Measurements from ENCODE around the gene TSEN15.

TSEN15 gene

DNA sequence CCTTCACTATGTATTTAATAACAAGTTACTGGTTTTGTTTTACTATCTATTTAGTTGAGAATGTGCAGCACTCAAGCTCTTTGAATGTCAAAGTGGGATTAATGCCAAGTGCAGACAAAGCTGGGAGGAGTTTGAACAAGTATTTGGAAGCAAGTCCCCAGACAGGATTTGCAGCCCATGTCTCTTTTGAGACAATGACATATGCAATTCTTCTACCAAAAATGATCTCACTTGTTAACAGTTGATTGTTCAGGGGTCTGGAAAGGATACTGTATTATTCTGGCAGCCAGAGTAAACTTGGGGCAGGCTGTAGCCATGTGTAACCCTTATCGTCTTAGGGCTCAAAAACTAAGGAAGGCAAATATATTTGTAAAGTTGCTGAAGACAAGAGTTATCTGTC is 29.8 kb upstream of the TSEN15 start:
- no peak overlapping the region for H3K4me3 ChIP-seq (ENCODE audit: low read length)
- no peaks in the 10 kb centered on the region for H3K9me3 ChIP-seq (ENCODE audit: low read length)
- H3K36me3 ChIP-seq (ENCODE audit: insufficient read depth, low read length), result no peaks in the 10 kb centered on the region
- H3K27me3 ChIP-seq (ENCODE audit: insufficient read depth, low read length), result no peaks in the 10 kb centered on the region
- peaks cover 13% of the 10 kb centered on the region for H3K4me1 ChIP-seq (ENCODE audit: insufficient read depth, low read length)
- H2AFZ ChIP-seq (ENCODE audit: low read depth, low read length), result no peak overlapping the region

DNA sequence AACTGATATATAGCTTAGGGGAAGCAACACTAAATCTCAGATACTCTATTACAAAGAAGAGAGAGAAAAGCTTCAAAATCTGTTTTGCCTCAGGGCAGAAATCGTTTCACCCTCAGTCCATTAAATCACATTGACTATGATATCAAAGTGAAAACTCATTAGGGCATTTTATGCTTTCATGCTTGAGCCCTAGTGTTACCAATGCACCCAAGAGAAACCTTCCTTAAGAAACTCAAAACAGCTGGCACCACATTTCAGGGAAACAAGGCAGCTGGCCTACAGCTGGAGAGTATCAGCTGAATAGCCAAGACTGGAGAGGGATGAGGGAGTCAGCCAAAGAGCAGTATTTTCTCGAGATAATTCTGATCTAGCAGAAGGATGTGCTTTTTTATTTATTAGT is 28.9 kb upstream of the TSEN15 start:
- Histone ChIP-seq H3K36me3 (ENCODE audit: insufficient read depth, low read length) (no peaks in the 10 kb centered on the region), H3K9me3 (ENCODE audit: low read length) (no peaks in the 10 kb centered on the region), H2AFZ (ENCODE audit: low read depth, low read length) (no peak overlapping the region), H3K4me1 (ENCODE audit: insufficient read depth, low read length) (peaks cover 13% of the 10 kb centered on the region), H3K4me3 (ENCODE audit: low read length) (no peak overlapping the region), H3K27me3 (ENCODE audit: insufficient read depth, low read length) (no peaks in the 10 kb centered on the region)

DNA sequence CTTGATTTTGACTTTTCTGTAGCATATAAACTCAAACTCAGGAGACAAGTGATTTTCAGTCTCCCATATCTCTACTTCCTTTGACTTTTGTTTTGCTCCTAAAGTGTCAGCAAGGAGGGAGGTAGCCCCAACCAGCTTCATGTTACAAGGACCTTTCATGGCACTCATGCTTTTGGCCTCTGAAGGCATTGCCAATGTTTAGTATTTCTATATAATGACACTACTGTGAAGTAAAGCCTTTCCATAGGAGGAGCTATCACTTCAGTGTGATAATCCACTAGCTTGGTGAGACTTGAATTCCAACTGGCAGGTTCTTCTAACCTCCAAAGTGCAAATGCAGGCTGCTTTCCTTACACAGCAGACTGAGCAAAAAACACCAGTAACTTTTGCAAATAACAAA is 28.4 kb upstream of the TSEN15 start:
- Histone ChIP-seq H3K36me3 (ENCODE audit: insufficient read depth, low read length) (no peaks in the 10 kb centered on the region), H2AFZ (ENCODE audit: low read depth, low read length) (no peak overlapping the region), H3K27me3 (ENCODE audit: insufficient read depth, low read length) (no peaks in the 10 kb centered on the region), H3K4me1 (ENCODE audit: insufficient read depth, low read length) (peaks cover 13% of the 10 kb centered on the region), H3K4me3 (ENCODE audit: low read length) (no peak overlapping the region), H3K9me3 (ENCODE audit: low read length) (no peaks in the 10 kb centered on the region)

DNA sequence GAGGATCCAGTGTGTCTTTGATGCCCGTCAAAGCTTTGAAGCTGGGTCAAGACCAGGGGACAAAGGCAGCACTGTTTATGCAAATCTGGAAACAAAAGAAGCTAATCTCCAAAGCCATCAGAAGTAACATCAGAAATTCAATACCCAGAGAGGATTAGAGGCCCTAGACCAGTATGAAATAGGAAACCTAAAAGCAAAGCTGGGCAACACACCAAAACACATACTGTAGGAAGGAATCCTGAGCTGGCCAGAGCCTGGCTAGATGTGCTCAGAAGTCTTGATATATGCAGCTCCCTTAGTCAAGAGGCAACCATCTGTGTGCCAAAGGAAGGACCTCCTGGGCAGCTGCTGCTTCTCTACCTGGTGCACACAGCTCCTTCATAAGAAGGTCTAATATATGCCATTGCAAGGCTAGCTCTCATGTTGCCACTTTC is 26.3 kb upstream of the TSEN15 start:
- no peaks in the 10 kb centered on the region for H3K27me3 ChIP-seq (ENCODE audit: insufficient read depth, low read length)
- H3K4me3 ChIP-seq (ENCODE audit: low read length), result no peak overlapping the region
- no peaks in the 10 kb centered on the region for H3K36me3 ChIP-seq (ENCODE audit: insufficient read depth, low read length)
- H3K4me1 ChIP-seq (ENCODE audit: insufficient read depth, low read length), result peaks cover 11% of the 10 kb centered on the region
- H3K9me3 ChIP-seq (ENCODE audit: low read length), result no peaks in the 10 kb centered on the region
- H2AFZ ChIP-seq (ENCODE audit: low read depth, low read length), result no peak overlapping the region

DNA sequence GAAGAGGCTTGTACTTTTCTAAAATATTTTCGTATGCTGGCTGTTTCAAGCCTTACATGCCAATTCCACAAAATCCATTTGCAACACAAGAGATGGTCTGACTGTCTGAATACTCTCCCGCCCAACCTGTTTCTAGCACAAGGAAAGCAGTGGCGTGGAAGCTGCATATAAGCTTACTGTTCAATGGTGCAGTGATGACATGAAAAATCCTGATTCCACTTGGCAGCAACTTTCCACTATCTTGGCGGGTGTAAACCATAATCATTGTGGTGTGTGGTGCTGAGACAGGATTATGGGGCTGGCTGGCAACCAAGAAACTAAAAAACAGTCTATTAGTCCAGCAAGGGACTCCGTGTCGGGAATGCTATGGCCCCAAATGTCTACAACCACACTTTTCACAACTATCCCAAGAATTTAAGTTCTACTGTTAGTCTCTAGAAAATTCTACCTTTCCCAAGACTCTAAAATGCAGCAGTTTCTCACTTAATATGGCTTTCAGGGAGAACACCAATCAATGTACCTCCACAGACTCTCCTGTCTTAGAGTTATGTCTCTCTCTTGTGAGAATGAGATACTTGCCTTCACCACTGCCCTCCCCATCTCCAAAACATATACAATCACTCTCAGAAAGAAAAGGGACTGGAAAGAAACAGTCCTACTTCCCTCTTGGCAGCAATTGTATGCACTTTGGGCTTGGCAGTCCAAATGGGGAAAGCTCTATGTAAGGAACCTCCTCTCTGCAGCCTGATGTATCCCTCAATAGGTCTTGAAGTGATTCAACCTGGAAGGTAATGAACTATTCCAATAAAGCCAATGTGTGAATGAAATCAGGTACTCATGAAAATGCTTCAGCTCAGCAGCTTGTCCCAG is 23.5 kb upstream of the TSEN15 start:
- H2AFZ ChIP-seq (ENCODE audit: low read depth, low read length), result no peak overlapping the region
- no peak overlapping the region for H3K4me3 ChIP-seq (ENCODE audit: low read length)
- H3K27me3 ChIP-seq (ENCODE audit: insufficient read depth, low read length), result no peaks in the 10 kb centered on the region
- H3K36me3 ChIP-seq (ENCODE audit: insufficient read depth, low read length), result no peaks in the 10 kb centered on the region
- no peaks in the 10 kb centered on the region for H3K9me3 ChIP-seq (ENCODE audit: low read length)
- peaks cover 11% of the 10 kb centered on the region for H3K4me1 ChIP-seq (ENCODE audit: insufficient read depth, low read length)

DNA sequence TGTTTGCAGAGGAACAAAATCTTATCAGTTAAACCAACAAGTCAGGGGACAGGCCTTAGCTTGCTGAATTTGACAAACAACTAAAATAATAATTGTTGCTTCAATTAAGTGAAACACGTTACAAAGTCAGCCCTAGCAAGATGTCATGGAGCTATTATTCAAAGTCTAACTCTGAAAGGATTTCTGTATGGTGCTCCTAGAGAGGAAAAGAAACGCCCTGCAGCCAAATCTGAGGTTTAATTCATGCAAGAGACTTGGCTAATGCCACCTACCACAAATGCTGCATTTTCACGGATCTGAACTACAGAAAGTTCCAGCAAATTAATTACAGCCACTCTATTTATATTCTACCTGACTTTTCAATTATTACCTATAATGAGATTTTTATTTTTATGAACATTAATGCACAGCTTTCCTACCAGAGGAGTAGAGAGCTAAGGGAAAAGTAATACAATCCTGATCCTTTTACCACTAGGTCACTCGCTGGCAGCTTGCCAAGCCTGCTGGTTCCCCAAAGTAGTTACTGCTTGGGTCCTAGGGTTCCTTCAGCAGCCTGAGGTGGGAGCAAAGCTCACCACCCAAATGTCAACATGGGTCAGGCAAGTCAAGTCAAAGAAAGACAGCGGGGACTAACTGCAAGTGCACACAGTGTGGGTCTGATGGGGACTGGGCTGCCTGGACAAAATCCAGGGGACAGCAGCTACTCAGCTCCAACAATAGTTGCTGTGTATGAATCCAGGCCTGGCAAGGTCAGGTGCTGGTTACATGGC is 22.5 kb upstream of the TSEN15 start:
- H3K27me3 ChIP-seq (ENCODE audit: insufficient read depth, low read length), result no peaks in the 10 kb centered on the region
- H3K4me3 ChIP-seq (ENCODE audit: low read length), result no peak overlapping the region
- H3K36me3 ChIP-seq (ENCODE audit: insufficient read depth, low read length), result no peaks in the 10 kb centered on the region
- peaks cover 11% of the 10 kb centered on the region for H3K4me1 ChIP-seq (ENCODE audit: insufficient read depth, low read length)
- no peak overlapping the region for H2AFZ ChIP-seq (ENCODE audit: low read depth, low read length)
- no peaks in the 10 kb centered on the region for H3K9me3 ChIP-seq (ENCODE audit: low read length)

DNA sequence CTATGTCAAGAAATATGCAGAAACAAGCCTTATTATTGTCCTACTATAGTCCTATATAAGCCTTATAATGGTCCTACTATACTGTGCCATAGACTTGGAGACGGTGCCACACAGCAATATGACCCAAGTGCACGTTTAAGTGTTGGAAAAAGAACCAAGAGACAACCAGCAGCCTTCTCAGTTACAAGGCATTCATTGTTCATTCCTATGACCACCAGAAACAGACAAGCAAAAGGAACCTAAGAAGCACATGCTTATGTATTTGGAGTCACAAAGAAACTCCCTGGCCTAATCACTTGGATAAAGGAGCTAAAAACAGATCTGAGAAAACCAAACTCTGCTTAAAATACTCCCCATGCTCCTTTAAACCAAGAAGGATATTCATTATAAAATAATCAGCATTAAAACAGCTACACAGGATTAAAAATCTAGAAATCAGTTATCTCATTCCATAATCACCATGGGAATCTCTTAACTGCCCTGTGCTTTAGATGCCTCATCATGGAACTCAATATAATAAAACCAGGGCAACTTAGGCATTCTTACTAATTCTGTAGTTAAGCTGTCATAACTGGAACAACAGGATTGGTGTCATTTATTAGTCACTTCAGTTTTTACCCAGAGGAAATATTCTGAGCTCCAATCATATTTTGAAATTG is 21.0 kb upstream of the TSEN15 start:
- H3K4me1 ChIP-seq (ENCODE audit: insufficient read depth, low read length), result peaks cover 1% of the 10 kb centered on the region
- H3K9me3 ChIP-seq (ENCODE audit: low read length), result no peaks in the 10 kb centered on the region
- no peaks in the 10 kb centered on the region for H3K27me3 ChIP-seq (ENCODE audit: insufficient read depth, low read length)
- H3K4me3 ChIP-seq (ENCODE audit: low read length), result no peak overlapping the region
- no peak overlapping the region for H2AFZ ChIP-seq (ENCODE audit: low read depth, low read length)
- no peaks in the 10 kb centered on the region for H3K36me3 ChIP-seq (ENCODE audit: insufficient read depth, low read length)

DNA sequence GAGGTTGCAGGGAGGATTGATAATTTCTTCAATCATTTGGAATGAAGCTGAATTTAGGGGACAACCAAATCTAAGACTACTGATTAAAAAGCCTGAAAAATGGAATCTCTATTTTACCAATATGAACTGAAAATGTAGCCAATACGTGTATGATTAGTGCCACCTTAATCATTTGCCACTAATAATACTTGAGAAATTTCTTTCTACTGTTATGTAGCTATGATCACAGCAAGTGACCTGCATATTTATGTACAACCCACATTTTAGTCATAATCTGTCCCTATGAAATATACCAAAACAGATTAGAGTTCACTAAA is 20.5 kb upstream of the TSEN15 start:
- Histone ChIP-seq H3K27me3 (ENCODE audit: insufficient read depth, low read length) (no peaks in the 10 kb centered on the region), H3K9me3 (ENCODE audit: low read length) (no peaks in the 10 kb centered on the region), H2AFZ (ENCODE audit: low read depth, low read length) (no peak overlapping the region), H3K36me3 (ENCODE audit: insufficient read depth, low read length) (no peaks in the 10 kb centered on the region), H3K4me3 (ENCODE audit: low read length) (no peak overlapping the region), H3K4me1 (ENCODE audit: insufficient read depth, low read length) (peaks cover 1% of the 10 kb centered on the region)

DNA sequence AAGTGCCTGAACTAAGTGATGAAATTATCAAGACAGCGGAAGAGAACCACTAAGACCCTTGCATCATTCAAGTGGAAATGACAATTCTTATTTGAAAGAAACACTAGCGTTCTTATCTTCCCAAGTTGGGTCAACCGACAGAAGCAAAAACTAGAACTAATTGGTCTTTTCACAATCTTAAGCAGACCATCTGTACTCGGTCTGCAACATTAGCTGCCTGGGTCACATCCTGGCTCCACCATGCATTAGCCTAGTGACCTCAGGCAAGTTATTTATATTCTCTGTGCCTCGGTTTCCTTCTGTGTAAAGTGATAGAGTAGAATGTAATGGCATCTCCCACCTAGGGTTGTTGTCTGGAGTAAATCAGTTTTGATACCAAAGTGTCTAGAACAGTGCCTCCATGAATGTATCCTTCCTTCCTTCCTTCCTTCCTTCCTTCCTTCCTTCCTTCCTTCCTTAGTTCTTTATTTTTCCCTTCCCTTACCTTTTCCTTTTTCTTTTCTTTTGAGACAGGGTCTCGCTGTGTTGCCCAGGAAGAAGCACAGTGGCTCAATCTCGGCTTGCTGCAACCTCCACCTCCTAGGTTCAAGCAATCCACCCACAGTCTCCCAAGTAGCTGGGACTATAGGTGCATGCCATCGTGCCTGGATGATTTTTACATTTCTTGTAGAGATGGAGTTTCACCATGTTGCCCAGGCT is 20.0 kb upstream of the TSEN15 start:
- H3K27me3 ChIP-seq (ENCODE audit: insufficient read depth, low read length), result no peaks in the 10 kb centered on the region
- H3K4me1 ChIP-seq (ENCODE audit: insufficient read depth, low read length), result peaks cover 3% of the 10 kb centered on the region
- H3K9me3 ChIP-seq (ENCODE audit: low read length), result no peaks in the 10 kb centered on the region
- H3K36me3 ChIP-seq (ENCODE audit: insufficient read depth, low read length), result no peaks in the 10 kb centered on the region
- no peak overlapping the region for H3K4me3 ChIP-seq (ENCODE audit: low read length)
- H2AFZ ChIP-seq (ENCODE audit: low read depth, low read length), result no peak overlapping the region

DNA sequence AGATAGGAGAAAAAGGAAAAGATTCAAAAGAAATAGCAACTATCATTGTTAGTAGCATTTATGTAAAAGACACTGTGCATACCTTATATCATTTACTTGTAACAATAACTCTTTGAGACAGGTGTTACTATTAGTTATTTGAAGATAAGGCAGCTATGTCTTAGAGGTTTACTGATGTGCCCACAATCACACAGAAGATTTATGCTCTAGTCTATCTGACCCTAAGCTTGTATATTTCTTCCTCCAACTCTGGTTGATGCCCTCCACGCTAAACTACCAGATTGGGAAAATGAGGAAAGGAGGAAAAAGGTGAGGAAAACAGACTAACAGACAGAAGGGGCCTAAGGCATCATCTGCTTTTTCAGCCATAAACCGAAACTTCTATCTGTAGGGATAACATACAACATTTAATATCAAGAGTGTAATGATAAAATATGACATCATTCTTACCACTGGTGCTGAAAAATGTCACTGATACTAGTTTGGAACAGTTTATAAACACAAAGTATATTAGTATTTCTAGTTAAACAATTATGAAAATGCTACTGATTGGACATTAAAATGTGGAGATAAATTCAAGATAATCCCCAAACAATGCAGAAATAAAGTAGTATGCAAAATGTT is 19.1 kb upstream of the TSEN15 start:
- no peaks in the 10 kb centered on the region for H3K9me3 ChIP-seq (ENCODE audit: low read length)
- no peak overlapping the region for H3K4me3 ChIP-seq (ENCODE audit: low read length)
- no peaks in the 10 kb centered on the region for H3K27me3 ChIP-seq (ENCODE audit: insufficient read depth, low read length)
- peaks cover 4% of the 10 kb centered on the region for H3K4me1 ChIP-seq (ENCODE audit: insufficient read depth, low read length)
- H2AFZ ChIP-seq (ENCODE audit: low read depth, low read length), result no peak overlapping the region
- no peaks in the 10 kb centered on the region for H3K36me3 ChIP-seq (ENCODE audit: insufficient read depth, low read length)

DNA sequence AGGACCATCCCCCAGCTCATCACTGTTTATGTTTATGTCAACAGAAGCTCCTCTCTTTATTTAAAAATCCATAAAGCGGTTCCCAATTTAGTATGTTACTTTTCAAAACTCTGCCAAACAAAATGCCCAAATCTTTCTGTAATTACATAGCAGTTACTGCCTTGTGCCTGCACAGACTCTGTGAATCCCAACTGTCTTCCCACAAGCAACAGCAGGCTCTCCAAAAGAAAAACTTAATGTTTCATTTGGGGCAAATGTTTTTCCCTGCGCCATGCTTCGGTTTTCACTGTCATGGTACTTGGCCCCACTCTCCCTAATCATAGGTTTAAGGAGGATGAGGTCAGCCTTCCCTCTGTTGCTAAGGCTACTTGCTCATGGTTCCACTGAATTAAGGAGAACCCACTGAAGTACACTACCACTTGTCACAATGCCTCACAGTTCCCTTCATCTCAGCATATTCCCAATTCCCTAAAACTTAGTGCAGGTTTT is 18.6 kb upstream of the TSEN15 start:
- Histone ChIP-seq H3K4me3 (ENCODE audit: low read length) (no peak overlapping the region), H3K9me3 (ENCODE audit: low read length) (no peaks in the 10 kb centered on the region), H3K4me1 (ENCODE audit: insufficient read depth, low read length) (peaks cover 9% of the 10 kb centered on the region), H2AFZ (ENCODE audit: low read depth, low read length) (no peak overlapping the region), H3K27me3 (ENCODE audit: insufficient read depth, low read length) (no peaks in the 10 kb centered on the region), H3K36me3 (ENCODE audit: insufficient read depth, low read length) (no peaks in the 10 kb centered on the region)

DNA sequence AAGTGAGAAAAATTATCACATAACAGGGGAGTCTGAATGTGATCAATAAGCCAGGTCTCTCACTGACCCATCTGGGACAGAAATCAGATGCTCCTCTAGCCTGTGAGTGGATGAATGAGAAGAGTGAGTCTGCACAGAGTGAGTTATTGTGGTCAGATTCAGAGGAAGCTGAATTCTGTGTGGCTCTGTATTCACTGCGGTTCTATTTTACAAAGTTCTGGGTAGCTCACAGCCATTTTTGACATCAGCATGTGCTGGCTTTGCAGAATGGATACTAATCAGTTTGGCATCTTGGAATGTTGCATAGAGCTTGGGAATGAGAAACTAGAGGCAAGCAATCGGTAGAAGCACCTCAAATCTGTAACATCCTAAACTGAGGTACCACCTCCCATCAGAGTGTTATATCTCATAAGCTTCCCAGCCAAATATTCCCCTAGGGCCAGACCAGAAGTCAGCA is 17.8 kb upstream of the TSEN15 start:
- Histone ChIP-seq H3K4me1 (ENCODE audit: insufficient read depth, low read length) (peaks cover 11% of the 10 kb centered on the region), H3K4me3 (ENCODE audit: low read length) (no peak overlapping the region), H3K9me3 (ENCODE audit: low read length) (no peaks in the 10 kb centered on the region), H2AFZ (ENCODE audit: low read depth, low read length) (no peak overlapping the region), H3K36me3 (ENCODE audit: insufficient read depth, low read length) (no peaks in the 10 kb centered on the region), H3K27me3 (ENCODE audit: insufficient read depth, low read length) (no peaks in the 10 kb centered on the region)
